ENCODE results near the gene ARFGEF3.

The ARFGEF3 gene

DNA sequence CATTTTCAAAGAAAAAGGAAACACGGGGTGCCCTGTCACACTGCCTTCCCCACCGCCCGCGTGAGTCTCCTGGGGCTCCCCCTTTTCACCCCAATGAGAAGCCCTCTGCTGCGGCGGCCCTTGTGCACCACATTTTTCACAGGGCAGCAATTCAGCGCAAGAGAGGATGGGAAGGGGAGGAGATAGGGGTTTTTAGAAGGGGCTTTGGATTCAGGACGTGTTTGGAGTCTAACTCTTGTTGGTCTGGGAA is 726 bp upstream of the ARFGEF3 start:
- peak overlapping the region; percentile 64 for H3K4me3 ChIP-seq (ENCODE audit: low read depth, low read length)
- no peaks in the 10 kb centered on the region for H3K9me3 ChIP-seq (ENCODE audit: control insufficient read depth, insufficient read depth, low read depth, low read length)
- peak overlapping the region; percentile 67; the same call in 1 of the 2 replicates for H3K27ac ChIP-seq (ENCODE audit: extremely low read depth, low read depth, low read length)
- no peaks in the 10 kb centered on the region for H3K36me3 ChIP-seq (ENCODE audit: control insufficient read depth in 2 of 2, insufficient read depth in 1 of 2, low read length in 2 of 2)
- TF ChIP-seq BCL11A (tag by site-specific recombination; IDR thresholded peaks at IDR 0.05; ENCODE audit: low read depth) (no peak), ZNF335 (tag by site-specific recombination; conservative IDR thresholded peaks at IDR 0.05) (peak; percentile 84; the same call in 1 of the 2 replicates), ZNF514 (tag by site-specific recombination; IDR thresholded peaks at IDR 0.05) (no peak), AEBP2 (tag by site-specific recombination; IDR thresholded peaks at IDR 0.05; ENCODE audit: borderline replicate concordance) (no peak)
- CTCF ChIA-PET = interaction anchor here (0.6 to 0.7 kb wide), 4 partner anchors 18 to 331 kb away, joined by 3 to 6 read pairs (median 4); no protein-coding TSS in a partner anchor
- H3K4me1 ChIP-seq (ENCODE audit: control insufficient read depth, insufficient read depth, low read length) = 0 out of 2 replicates have a peak, but pooled peaks cover 2% of the 10 kb centered on the region
- POLR2A ChIA-PET = interaction anchor here (1.6 kb wide), 1 partner anchor 55 kb away, joined by 6 read pairs; no protein-coding TSS in a partner anchor

GRCh38 chr6:138162111-138162954 is 594 bp downstream of the ARFGEF3 start:
- Histone ChIP-seq H3K27ac (ENCODE audit: extremely low read depth, low read depth, low read length) (peak overlapping the region; percentile 80; the same call in 1 of the 2 replicates), H3K4me3 (ENCODE audit: low read depth, low read length) (peak overlapping the region; percentile 64), H3K4me1 (ENCODE audit: control insufficient read depth, insufficient read depth, low read length) (0 out of 2 replicates have a peak, but pooled peaks cover 2% of the 10 kb centered on the region), H3K9me3 (ENCODE audit: control insufficient read depth, insufficient read depth, low read depth, low read length) (no peaks in the 10 kb centered on the region), H3K36me3 (ENCODE audit: control insufficient read depth in 2 of 2, insufficient read depth in 1 of 2, low read length in 2 of 2) (no peaks in the 10 kb centered on the region)
- CTCF ChIA-PET = interaction anchor here (0.6 to 1.5 kb wide), 5 partner anchors 29 to 1702 kb away, joined by 3 to 10 read pairs (median 3); partner anchors contain the start of gene HEBP2
- POLR2A ChIA-PET = interaction anchor here (1.6 kb wide), 1 partner anchor 56 kb away, joined by 6 read pairs; no protein-coding TSS in a partner anchor
- TF ChIP-seq ZBTB11 (tag by site-specific recombination; conservative IDR thresholded peaks at IDR 0.05; ENCODE audit: low read depth) (no peak; the same call in 1 of the 2 replicates), ZBTB48 (tag by site-specific recombination; IDR thresholded peaks at IDR 0.05) (peak; percentile 57; the same call in 1 of the 2 replicates), REST (tag by site-specific recombination; IDR thresholded peaks at IDR 0.05) (0 out of 2 replicates have a peak, but pooled peaks have one; percentile 27), ZBTB17 (tag by site-specific recombination; IDR thresholded peaks at IDR 0.05) (peak; percentile 57; the same call in 1 of the 2 replicates), ZBTB20 (tag by site-specific recombination; IDR thresholded peaks at IDR 0.05) (peak; percentile 75), ZEB2 (tag by site-specific recombination; IDR thresholded peaks at IDR 0.05) (peak; percentile 45; the same call in 1 of the 2 replicates), ZFP37 (tag by site-specific recombination; IDR thresholded peaks at IDR 0.05) (peak; percentile 24; the same call in 1 of the 2 replicates), GLIS2 (tag by site-specific recombination; IDR thresholded peaks at IDR 0.05) (0 out of 2 replicates have a peak, but pooled peaks have one; percentile 40), ZNF561 (tag by site-specific recombination; IDR thresholded peaks at IDR 0.05; ENCODE audit: borderline replicate concordance) (0 out of 2 replicates have a peak, but pooled peaks have one; percentile 10), ZSCAN5A (tag by site-specific recombination; IDR thresholded peaks at IDR 0.05) (0 out of 2 replicates have a peak, but pooled peaks have one; percentile 22)
- TF ChIP-seq, protein P1, sequence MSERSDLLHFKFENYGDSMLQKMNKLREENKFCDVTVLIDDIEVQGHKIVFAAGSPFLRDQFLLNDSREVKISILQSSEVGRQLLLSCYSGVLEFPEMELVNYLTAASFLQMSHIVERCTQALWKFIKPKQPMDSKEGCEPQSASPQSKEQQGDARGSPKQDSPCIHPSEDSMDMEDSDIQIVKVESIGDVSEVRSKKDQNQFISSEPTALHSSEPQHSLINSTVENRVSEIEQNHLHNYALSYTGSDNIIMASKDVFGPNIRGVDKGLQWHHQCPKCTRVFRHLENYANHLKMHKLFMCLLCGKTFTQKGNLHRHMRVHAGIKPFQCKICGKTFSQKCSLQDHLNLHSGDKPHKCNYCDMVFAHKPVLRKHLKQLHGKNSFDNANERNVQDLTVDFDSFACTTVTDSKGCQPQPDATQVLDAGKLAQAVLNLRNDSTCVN (tag by site-specific recombination; optimal IDR thresholded peaks at IDR 0.05) = peak; percentile 80
- TF ChIP-seq, protein P2, sequence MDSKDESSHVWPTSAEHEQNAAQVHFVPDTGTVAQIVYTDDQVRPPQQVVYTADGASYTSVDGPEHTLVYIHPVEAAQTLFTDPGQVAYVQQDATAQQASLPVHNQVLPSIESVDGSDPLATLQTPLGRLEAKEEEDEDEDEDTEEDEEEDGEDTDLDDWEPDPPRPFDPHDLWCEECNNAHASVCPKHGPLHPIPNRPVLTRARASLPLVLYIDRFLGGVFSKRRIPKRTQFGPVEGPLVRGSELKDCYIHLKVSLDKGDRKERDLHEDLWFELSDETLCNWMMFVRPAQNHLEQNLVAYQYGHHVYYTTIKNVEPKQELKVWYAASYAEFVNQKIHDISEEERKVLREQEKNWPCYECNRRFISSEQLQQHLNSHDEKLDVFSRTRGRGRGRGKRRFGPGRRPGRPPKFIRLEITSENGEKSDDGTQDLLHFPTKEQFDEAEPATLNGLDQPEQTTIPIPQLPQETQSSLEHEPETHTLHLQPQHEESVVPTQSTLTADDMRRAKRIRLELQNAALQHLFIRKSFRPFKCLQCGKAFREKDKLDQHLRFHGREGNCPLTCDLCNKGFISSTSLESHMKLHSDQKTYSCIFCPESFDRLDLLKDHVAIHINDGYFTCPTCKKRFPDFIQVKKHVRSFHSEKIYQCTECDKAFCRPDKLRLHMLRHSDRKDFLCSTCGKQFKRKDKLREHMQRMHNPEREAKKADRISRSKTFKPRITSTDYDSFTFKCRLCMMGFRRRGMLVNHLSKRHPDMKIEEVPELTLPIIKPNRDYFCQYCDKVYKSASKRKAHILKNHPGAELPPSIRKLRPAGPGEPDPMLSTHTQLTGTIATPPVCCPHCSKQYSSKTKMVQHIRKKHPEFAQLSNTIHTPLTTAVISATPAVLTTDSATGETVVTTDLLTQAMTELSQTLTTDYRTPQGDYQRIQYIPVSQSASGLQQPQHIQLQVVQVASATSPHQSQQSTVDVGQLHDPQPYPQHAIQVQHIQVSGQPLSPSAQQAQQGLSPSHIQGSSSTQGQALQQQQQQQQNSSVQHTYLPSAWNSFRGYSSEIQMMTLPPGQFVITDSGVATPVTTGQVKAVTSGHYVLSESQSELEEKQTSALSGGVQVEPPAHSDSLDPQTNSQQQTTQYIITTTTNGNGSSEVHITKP (tag by site-specific recombination; IDR thresholded peaks at IDR 0.05) = peak; percentile 63
